Prostate gland (tissue), 2 donors: ENCODE measurements around the gene ATF6.

Experiments used
- POLR2A ChIP-seq: fragments of 450-650 bp; IDR thresholded peaks from one replicate; pipeline ENCODE4 v1.6.1; 2016; ENCODE audit warnings: antibody characterized with exemption, mild to moderate bottlenecking
- POLR2AphosphoS5 ChIP-seq: sonication (generic); formaldehyde crosslinking; IDR thresholded peaks from one replicate; pipeline ENCODE4 v1.6.1; 2017; ENCODE audit warnings: antibody characterized with exemption
- TF ChIP-seq, protein P1 (sequence below), 4 experiments: fragments of 200-600 bp in 2 of 4; fragments of 450-650 bp in 2 of 4; sonication (generic) in 2 of 4; IDR thresholded peaks; 1 replicate in 3 of 4; 2 replicates in 1 of 4; pipeline ENCODE4 v1.5.1; 2016 to 2019; ENCODE audit warnings: antibody characterized with exemption in 4 of 4, mild to moderate bottlenecking in 2 of 4, moderate library complexity in 2 of 4

DNA sequence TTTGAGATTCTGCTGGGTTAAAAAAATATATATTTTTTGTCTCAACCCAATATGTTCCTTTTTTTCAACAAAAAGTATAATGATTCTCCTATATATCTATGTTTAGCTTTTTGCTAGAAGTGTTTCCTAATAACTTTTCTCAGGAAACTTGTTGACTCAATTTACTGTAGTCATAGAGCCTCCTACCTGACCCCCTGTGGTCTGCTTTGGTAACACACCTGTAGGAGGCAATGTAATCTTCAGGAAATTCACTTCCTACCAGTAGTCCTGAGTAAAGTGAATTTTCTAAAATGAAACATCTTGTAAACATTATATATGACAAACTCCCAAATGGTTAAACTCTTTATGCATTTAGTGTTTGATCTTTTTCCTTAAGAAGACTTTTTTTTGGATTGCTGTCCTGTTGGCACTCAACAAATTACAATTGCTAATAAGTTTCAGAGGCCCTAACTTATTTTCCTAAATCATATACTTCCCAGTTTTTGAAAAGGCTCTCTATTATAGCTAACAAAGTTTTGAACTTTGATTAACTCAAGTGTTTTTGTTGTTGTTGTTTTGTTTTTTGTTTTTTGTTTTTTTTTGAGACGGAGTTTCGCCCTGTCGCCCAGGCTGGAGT is 139.3 kb downstream of the ATF6 start:
- no peak for TF ChIP-seq POLR2AphosphoS5
- TF ChIP-seq, protein P1, sequence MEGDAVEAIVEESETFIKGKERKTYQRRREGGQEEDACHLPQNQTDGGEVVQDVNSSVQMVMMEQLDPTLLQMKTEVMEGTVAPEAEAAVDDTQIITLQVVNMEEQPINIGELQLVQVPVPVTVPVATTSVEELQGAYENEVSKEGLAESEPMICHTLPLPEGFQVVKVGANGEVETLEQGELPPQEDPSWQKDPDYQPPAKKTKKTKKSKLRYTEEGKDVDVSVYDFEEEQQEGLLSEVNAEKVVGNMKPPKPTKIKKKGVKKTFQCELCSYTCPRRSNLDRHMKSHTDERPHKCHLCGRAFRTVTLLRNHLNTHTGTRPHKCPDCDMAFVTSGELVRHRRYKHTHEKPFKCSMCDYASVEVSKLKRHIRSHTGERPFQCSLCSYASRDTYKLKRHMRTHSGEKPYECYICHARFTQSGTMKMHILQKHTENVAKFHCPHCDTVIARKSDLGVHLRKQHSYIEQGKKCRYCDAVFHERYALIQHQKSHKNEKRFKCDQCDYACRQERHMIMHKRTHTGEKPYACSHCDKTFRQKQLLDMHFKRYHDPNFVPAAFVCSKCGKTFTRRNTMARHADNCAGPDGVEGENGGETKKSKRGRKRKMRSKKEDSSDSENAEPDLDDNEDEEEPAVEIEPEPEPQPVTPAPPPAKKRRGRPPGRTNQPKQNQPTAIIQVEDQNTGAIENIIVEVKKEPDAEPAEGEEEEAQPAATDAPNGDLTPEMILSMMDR (IDR thresholded peaks at IDR 0.05): peak in 2 of 4 experiments; percentile 34 to 37
- TF ChIP-seq POLR2A: no peak
